Melanocyte of skin (primary cell): Measurements from ENCODE around the gene IFITM10. TPM values are rescaled to one million over a fixed set of nuclear protein-coding genes. Genes with fewer than 3 reads are reported as not detected.

ENCODE experiments used
- total RNA-seq, 2 donors: library from RNA; depleted of rRNA; stranded (reverse); fragments of >200 nt; gene quantifications; 2 replicates each; pipeline ENCODE4 v1.2.3, GENCODE V29; 2012

IFITM10 gene
- under 1 TPM; 0.33 to 0.69 TPM for total RNA-seq

GRCh38 chr11:1750481-1750839 is at the start of gene IFITM10:
IFITM10 (minus strand) TSS chr11:1750595; CDS start chr11:1750442, 153 bp downstream.

DNA sequence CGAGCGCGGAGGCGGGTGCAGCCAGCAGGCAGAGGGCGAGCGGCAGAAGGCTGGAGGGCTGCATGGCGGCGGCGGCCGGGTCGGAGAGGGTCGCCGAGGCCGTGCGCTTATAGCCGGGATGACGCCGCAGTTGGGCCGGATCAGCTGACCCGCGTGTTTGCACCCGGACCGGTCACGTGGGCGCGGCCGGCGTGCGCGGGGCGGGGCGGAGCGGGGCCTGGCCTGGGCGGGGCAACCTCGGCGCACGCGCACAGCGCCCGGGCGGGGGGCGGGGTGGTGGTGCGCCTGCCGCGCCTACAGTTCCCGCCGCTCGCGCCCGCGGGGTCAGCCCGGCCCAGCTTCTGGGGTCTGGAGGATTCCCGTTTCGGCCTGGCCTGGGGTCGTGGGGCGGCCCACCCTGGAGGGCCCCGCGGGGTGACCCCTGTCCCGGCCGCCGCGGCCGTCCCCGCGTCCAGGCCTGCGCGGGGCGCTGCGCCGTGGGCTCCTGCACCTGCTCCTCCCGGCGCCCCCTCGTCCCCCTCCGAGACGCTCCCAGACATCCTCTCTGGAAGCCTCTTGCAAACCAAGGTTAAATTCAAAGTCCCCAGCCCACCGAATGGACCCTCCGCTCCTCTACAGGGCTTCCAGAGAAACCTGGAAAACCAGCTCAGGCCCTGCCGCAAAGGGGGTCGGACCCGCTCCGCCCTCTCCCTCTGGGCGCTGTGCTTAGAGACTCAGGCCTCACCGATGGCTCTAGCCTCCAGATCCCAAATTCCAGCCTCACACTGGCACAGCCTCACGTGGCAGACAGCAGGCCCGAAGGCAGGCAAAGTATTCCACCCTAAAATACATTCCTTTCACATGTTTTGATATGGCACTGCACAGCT is 13.6 kb upstream of the IFITM10 start, which contains the start of gene CTSD:
CTSD (minus strand) TSS at position 132 of the 866 bp plus-strand sequence; CDS start at position 64, 68 bp downstream.

GRCh38 chr11:1696608-1697570 is 53.5 kb downstream of the IFITM10 start, which contains the start of gene KRTAP5-6:
KRTAP5-6 (plus strand) TSS chr11:1697195; CDS start chr11:1697246, 51 bp downstream.

Other genes starting within 250 kb of the IFITM10 start
- 1 to 10 TPM in 1 of 2 donors, under 1 TPM in 1; 0.67 to 2.8 TPM for gene DUSP8, start 178.3 kb downstream of the IFITM10 start, total RNA-seq
- not detected for gene KRTAP5-1, start 165.3 kb downstream of the IFITM10 start, total RNA-seq
- gene KRTAP5-2, start 152.3 kb downstream of the IFITM10 start, total RNA-seq, result not detected
- gene KRTAP5-3, start 142.1 kb downstream of the IFITM10 start, total RNA-seq, result not detected
- not detected for gene KRTAP5-4, start 128.5 kb downstream of the IFITM10 start, total RNA-seq
- gene KRTAP5-5, start 120.8 kb downstream of the IFITM10 start, total RNA-seq, result not detected
- not detected for gene KRTAP5-6, start 53.4 kb downstream of the IFITM10 start, total RNA-seq
- 100 to 1,000 TPM; 285 to 356 TPM for gene CTSD, start 13.3 kb upstream of the IFITM10 start, total RNA-seq
- under 1 TPM in 1 of 2 donors, not detected in 1; under 0.01 TPM for gene SYT8, start 84.4 kb upstream of the IFITM10 start, total RNA-seq
- gene TNNI2, start 88.4 kb upstream of the IFITM10 start, total RNA-seq, result not detected
- not detected for gene LSP1, start 102.5 kb upstream of the IFITM10 start, total RNA-seq
- not detected for gene PRR33, start 141.3 kb upstream of the IFITM10 start, total RNA-seq
- not detected for gene TNNT3, start 169.1 kb upstream of the IFITM10 start, total RNA-seq
- 100 to 1,000 TPM; 165 to 167 TPM for gene MRPL23, start 196.7 kb upstream of the IFITM10 start, total RNA-seq
- under 1 TPM; 0.33 to 0.34 TPM for gene H19, start 247.2 kb upstream of the IFITM10 start, total RNA-seq